Gastrocnemius medialis (tissue), 4 donors: ENCODE results near the gene FAM135A. TPM values are rescaled to one million over a fixed set of nuclear protein-coding genes. Genes with fewer than 3 reads are reported as not detected.
"Not testable (repeated sequence)": the region's sequence is repeated elsewhere in the genome, so short reads cannot be mapped to it uniquely, and the experiment has no call there.

Experiments used
- ATAC-seq, 2 donors: fragments of 150-250 bp; one replicate each; pipeline ENCODE4 v1.9.1; 2016
- DNase-seq, 2 donors: peaks; one replicate each; pipeline ENCODE4 v3.0.0-alpha.2; 2019
- H3K27ac ChIP-seq, 4 donors: fragments of 200-600 bp; sonication (generic); 1 replicate in 1 of 4; 2 replicates in 3 of 4; pipeline ENCODE4 v1.5.1; 2016 to 2018; ENCODE audit warnings: mild to moderate bottlenecking in 2 of 4, moderate library complexity in 1 of 4
- H3K27me3 ChIP-seq, 3 donors: fragments of 200-600 bp; sonication (generic) in 2 of 3; 1 replicate in 1 of 3; 2 replicates in 2 of 3; pipeline versions ENCODE4 v1.5.1 to v1.6.0; 2016 to 2019; ENCODE audit warnings: mild to moderate bottlenecking in 1 of 3, moderate library complexity in 1 of 3
- H3K36me3 ChIP-seq, 2 donors: fragments of 200-600 bp; sonication (generic) in 1 of 2; one replicate each; pipeline ENCODE4 v1.5.1; 2017 to 2018
- H3K4me1 ChIP-seq, 2 donors: fragments of 200-600 bp; sonication (generic) in 1 of 2; one replicate each; pipeline ENCODE4 v1.5.1; 2016 to 2017; ENCODE audit warnings: mild to moderate bottlenecking in 2 of 2
- H3K4me3 ChIP-seq, 4 donors: fragments of 200-600 bp; sonication (generic) in 3 of 4; 1 replicate in 1 of 4; 2 replicates in 3 of 4; pipeline ENCODE4 v1.5.1; 2016 to 2019; ENCODE audit warnings: mild to moderate bottlenecking in 2 of 4
- H3K9me3 ChIP-seq, 3 donors: fragments of 200-600 bp; sonication (generic) in 2 of 3; 1 replicate in 1 of 3; 2 replicates in 2 of 3; pipeline ENCODE4 v1.5.1; 2016 to 2019
- POLR2A ChIP-seq, 2 donors: fragments of 450-650 bp; IDR thresholded peaks; one replicate each; pipeline ENCODE4 v1.6.1; 2017; ENCODE audit warnings: antibody characterized with exemption in 2 of 2, mild to moderate bottlenecking in 2 of 2, moderate library complexity in 2 of 2
- in situ Hi-C, 4 donors: fragments of 200-750 bp; cut with MboI; loops; one replicate each; pipeline versions ENCODE4 v1.15.0 to v1.8.0; 2017; ENCODE audit warnings: low sequenced_read_pairs in 4 of 4
- intact Hi-C: fragments of 100-400 bp; cut with DNase I; formaldehyde crosslinking; loops from one replicate; pipeline ENCODE4 v1.15.1; 2023; ENCODE audit warnings: low total_unique reads
- total RNA-seq, 4 donors: library from RNA; depleted of rRNA; stranded (reverse); fragments of >200 nt; gene quantifications; one replicate each; pipeline versions ENCODE4 v1.1.0 to v1.2.3, GENCODE V29; 2016
- TF ChIP-seq, protein P1 (sequence below), 5 experiments: fragments of 450-650 bp in 3 of 5; fragments of 200-600 bp in 2 of 5; sonication (generic) in 2 of 5; IDR thresholded peaks in 4 of 5; conservative IDR thresholded peaks in 1 of 5; 1 replicate in 4 of 5; 2 replicates in 1 of 5; pipeline ENCODE4 v1.5.1; 2016 to 2019; ENCODE audit warnings: antibody characterized with exemption in 5 of 5, mild to moderate bottlenecking in 3 of 5, moderate library complexity in 3 of 5

Gene FAM135A
- total RNA-seq, 4 donors from 2014 or later: 9.3 to 18.4 (median 12.9) TPM

- ATAC-seq: no peak
- intact Hi-C loops: no loop called here
Observed at GRCh38 chr6:70470016-70470415, 56.7 kb downstream of the FAM135A start.

DNA sequence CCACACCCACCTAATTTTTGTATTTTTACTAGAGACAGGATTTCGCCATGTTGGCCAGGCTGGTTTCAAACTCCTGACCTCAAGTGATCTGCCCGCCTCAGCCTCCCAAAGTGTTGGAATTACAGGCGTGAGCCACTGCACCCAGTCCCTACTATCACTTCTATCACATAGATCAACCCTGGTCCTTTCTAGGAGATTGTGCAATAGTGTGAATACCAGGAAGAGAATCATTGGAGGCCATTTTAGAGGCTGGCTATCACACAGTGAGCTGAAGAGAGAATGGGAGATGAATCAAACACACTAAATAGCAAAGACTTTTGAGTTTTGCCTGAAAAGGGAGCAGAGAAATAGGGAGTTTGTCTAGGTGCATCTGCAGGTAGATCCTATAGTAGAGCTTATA is 57.2 kb downstream of the FAM135A start:
- H3K27ac ChIP-seq, H3K36me3 ChIP-seq, H3K4me1 ChIP-seq, DNase-seq, H3K27me3 ChIP-seq, H3K4me3 ChIP-seq, intact Hi-C loops, ATAC-seq, H3K9me3 ChIP-seq, in situ Hi-C loops: not testable (repeated sequence)

More at GRCh38 chr6:70470016-70470415, 56.7 kb downstream of the FAM135A start:
- H3K9me3 ChIP-seq: no peaks in the 10 kb centered on the region
- in situ Hi-C loops: no loop called here
- no peak overlapping the region for H3K27ac ChIP-seq
- DNase-seq: no peak
- no peaks in the 10 kb centered on the region for H3K27me3 ChIP-seq
- no peak for TF ChIP-seq POLR2A (IDR thresholded peaks at IDR 0.05)
- TF ChIP-seq, protein P1, sequence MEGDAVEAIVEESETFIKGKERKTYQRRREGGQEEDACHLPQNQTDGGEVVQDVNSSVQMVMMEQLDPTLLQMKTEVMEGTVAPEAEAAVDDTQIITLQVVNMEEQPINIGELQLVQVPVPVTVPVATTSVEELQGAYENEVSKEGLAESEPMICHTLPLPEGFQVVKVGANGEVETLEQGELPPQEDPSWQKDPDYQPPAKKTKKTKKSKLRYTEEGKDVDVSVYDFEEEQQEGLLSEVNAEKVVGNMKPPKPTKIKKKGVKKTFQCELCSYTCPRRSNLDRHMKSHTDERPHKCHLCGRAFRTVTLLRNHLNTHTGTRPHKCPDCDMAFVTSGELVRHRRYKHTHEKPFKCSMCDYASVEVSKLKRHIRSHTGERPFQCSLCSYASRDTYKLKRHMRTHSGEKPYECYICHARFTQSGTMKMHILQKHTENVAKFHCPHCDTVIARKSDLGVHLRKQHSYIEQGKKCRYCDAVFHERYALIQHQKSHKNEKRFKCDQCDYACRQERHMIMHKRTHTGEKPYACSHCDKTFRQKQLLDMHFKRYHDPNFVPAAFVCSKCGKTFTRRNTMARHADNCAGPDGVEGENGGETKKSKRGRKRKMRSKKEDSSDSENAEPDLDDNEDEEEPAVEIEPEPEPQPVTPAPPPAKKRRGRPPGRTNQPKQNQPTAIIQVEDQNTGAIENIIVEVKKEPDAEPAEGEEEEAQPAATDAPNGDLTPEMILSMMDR (IDR thresholded peaks at IDR 0.05 in 4 of 5, conservative IDR thresholded peaks at IDR 0.05 in 1 of 5): no peak
- H3K4me3 ChIP-seq: no peak overlapping the region
- no peaks in the 10 kb centered on the region for H3K36me3 ChIP-seq
- H3K4me1 ChIP-seq: no peaks in the 10 kb centered on the region

- ATAC-seq (no peak), DNase-seq (no peak)
- no peaks in the 10 kb centered on the region for H3K27me3 ChIP-seq
- peaks cover 0 to 6% of the 10 kb centered on the region in 2 donors for H3K4me1 ChIP-seq
- in situ Hi-C loops (no loop called here), intact Hi-C loops (no loop called here)
- no peak overlapping the region for H3K4me3 ChIP-seq
- H3K9me3 ChIP-seq: no peaks in the 10 kb centered on the region
- TF ChIP-seq, protein P1 (IDR thresholded peaks at IDR 0.05 in 4 of 5, conservative IDR thresholded peaks at IDR 0.05 in 1 of 5): no peak
- no peak for TF ChIP-seq POLR2A (IDR thresholded peaks at IDR 0.05)
- peaks cover 5 to 15% of the 10 kb centered on the region in 2 donors for H3K36me3 ChIP-seq
- H3K27ac ChIP-seq: no peak overlapping the region
Observed at GRCh38 chr6:70474751-70475150, 61.4 kb downstream of the FAM135A start.

GRCh38 chr6:70479236-70479635 is 65.9 kb downstream of the FAM135A start:
- no peak for DNase-seq
- no peak for ATAC-seq
- in situ Hi-C loops: no loop called here
- Histone ChIP-seq H3K27me3 (no peaks in the 10 kb centered on the region), H3K36me3 (peaks cover 5 to 21% of the 10 kb centered on the region in 2 donors), H3K27ac (no peak overlapping the region), H3K9me3 (no peaks in the 10 kb centered on the region), H3K4me3 (no peak overlapping the region), H3K4me1 (peaks cover 0 to 6% of the 10 kb centered on the region in 2 donors)
- intact Hi-C loops: no loop called here
- TF ChIP-seq POLR2A (IDR thresholded peaks at IDR 0.05): no peak
- TF ChIP-seq, protein P1 (IDR thresholded peaks at IDR 0.05 in 4 of 5, conservative IDR thresholded peaks at IDR 0.05 in 1 of 5): no peak

DNA sequence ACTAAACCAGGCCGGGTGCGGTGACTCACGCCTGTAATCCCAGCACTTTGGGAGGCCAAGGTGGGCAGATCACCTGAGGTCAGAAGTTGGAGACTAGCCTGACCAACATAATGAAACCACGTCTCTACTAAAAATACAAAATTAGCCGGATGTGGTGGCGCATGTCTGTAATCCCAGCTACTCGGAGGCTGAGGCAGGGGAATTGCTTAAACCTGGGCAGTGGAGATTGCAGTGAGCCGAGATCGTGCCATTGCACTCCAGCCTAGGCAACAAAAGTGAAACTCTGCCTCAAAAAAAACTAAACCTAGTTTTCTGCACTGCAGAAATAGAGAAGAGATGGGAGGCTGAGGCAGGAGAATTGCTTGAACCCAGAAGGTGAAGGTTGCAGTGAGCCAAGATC is 73.3 kb downstream of the FAM135A start:
- intact Hi-C loops, ATAC-seq: not testable (repeated sequence)

DNA sequence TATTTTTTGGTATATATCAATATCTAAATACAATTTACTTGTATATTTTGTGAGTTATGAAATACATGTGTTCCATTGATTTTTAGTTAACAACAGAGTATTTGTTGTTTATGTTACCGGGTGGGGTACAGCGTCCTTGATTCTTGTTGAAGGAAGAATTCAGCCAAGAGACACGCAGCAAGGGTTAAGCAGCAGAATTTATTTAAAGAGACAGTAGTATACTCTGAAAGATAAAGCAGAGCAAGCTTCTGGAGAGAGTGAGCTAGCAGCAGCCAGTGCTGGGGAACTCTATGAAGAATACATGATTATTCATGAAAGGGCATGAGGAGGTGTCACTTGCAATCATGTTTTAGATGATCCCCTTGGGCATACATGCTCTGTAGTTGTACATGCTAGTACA is 76.1 kb downstream of the FAM135A start:
- H3K4me1 ChIP-seq: no peaks in the 10 kb centered on the region
- no peaks in the 10 kb centered on the region for H3K36me3 ChIP-seq
- TF ChIP-seq POLR2A (IDR thresholded peaks at IDR 0.05): no peak
- TF ChIP-seq, protein P1 (IDR thresholded peaks at IDR 0.05 in 4 of 5, conservative IDR thresholded peaks at IDR 0.05 in 1 of 5): no peak
- in situ Hi-C loops: no loop called here
- H3K27me3 ChIP-seq: no peaks in the 10 kb centered on the region
- intact Hi-C loops: no loop called here
- no peak for ATAC-seq
- no peak overlapping the region for H3K4me3 ChIP-seq
- H3K9me3 ChIP-seq: no peaks in the 10 kb centered on the region
- H3K27ac ChIP-seq: no peak overlapping the region
- DNase-seq: no peak

More for the DNA sequence above, 73.3 kb downstream of the FAM135A start:
- DNase-seq, H3K36me3 ChIP-seq, in situ Hi-C loops, H3K4me3 ChIP-seq, H3K27ac ChIP-seq, H3K9me3 ChIP-seq, H3K27me3 ChIP-seq, H3K4me1 ChIP-seq: not testable (repeated sequence)
